Neural progenitor cell (in vitro differentiated cells): ENCODE data around the gene ADAMTSL2. TPM values are rescaled to one million over a fixed set of nuclear protein-coding genes. Genes with fewer than 3 reads are reported as not detected.

Source experiments
- DNase-seq: peaks from one replicate; pipeline ENCODE4 v3.0.0-alpha.2; 2016; ENCODE audit warnings: low spot score
- H2AFZ ChIP-seq: fragments of 200-600 bp; sonication (generic); replicated peaks from 2 replicates; pipeline ENCODE4 v1.6.1; 2016; ENCODE audit warnings: antibody characterized with exemption
- H3F3A ChIP-seq: fragments of 200-600 bp; sonication (generic); 2 replicates; pipeline ENCODE4 v1.6.1; 2016; ENCODE audit warnings: antibody characterized with exemption, low read depth
- H3K27ac ChIP-seq: fragments of 200-600 bp; sonication (generic); 2 replicates; pipeline ENCODE4 v1.5.1; 2016; ENCODE audit warnings: mild to moderate bottlenecking
- H3K27me3 ChIP-seq: fragments of 200-600 bp; sonication (generic); 2 replicates; pipeline ENCODE4 v1.6.1; 2016; ENCODE audit warnings: mild to moderate bottlenecking, moderate library complexity
- H3K36me3 ChIP-seq: fragments of 200-600 bp; sonication (generic); 2 replicates; pipeline ENCODE4 v1.5.1; 2016
- H3K4me1 ChIP-seq: fragments of 200-600 bp; sonication (generic); 2 replicates; pipeline ENCODE4 v1.6.1; 2016; ENCODE audit warnings: mixed run types
- H3K4me2 ChIP-seq: fragments of 200-600 bp; sonication (generic); 2 replicates; pipeline ENCODE4 v1.6.1; 2016
- H3K4me3 ChIP-seq: fragments of 200-600 bp; sonication (generic); 2 replicates; pipeline ENCODE4 v1.5.1; 2016
- H3K79me2 ChIP-seq: fragments of 200-600 bp; sonication (generic); 2 replicates; pipeline ENCODE4 v1.6.1; 2016; ENCODE audit warnings: low read depth
- H3K9ac ChIP-seq: fragments of 200-600 bp; sonication (generic); 2 replicates; pipeline ENCODE4 v1.6.1; 2016
- H3K9me3 ChIP-seq: fragments of 200-600 bp; sonication (generic); 2 replicates; pipeline ENCODE4 v1.5.1; 2016; ENCODE audit warnings: low read depth
- H4K20me1 ChIP-seq: fragments of 200-600 bp; sonication (generic); 2 replicates; pipeline ENCODE4 v1.6.1; 2016; ENCODE audit warnings: low read depth
- H3K27ac Mint-ChIP-seq: 3 replicates; pipeline ENCODE4 v1.8.0; 2021; ENCODE audit warnings: mixed read lengths
- H3K27me3 Mint-ChIP-seq: 2 replicates; pipeline ENCODE4 v1.8.0; 2022; ENCODE audit warnings: low read depth, mild to moderate bottlenecking, inconsistent platforms, moderate library complexity, mixed read lengths; ENCODE audit not compliant: insufficient read depth
- H3K36me3 Mint-ChIP-seq: 3 replicates; pipeline ENCODE4 v1.8.0; 2021; ENCODE audit warnings: mixed read lengths
- H3K4me1 Mint-ChIP-seq: 3 replicates; pipeline ENCODE4 v1.8.0; 2021; ENCODE audit warnings: mixed read lengths
- H3K4me3 Mint-ChIP-seq: 3 replicates; pipeline ENCODE4 v1.8.0; 2021; ENCODE audit warnings: mild to moderate bottlenecking, moderate library complexity, mixed read lengths
- H3K9me3 Mint-ChIP-seq: 3 replicates; pipeline ENCODE4 v1.8.0; 2020; ENCODE audit warnings: mixed read lengths
- EZH2 ChIP-seq: fragments of 200-600 bp; sonication (generic); IDR thresholded peaks from 2 replicates; pipeline ENCODE4 v1.6.1; 2017; ENCODE audit warnings: antibody characterized with exemption, mild to moderate bottlenecking, moderate library complexity
- EZH2phosphoT487 ChIP-seq: fragments of 200-600 bp; sonication (generic); IDR thresholded peaks from 2 replicates; pipeline ENCODE4 v1.6.1; 2017; ENCODE audit warnings: antibody characterized with exemption
- total RNA-seq: library from RNA; depleted of rRNA; stranded (reverse); fragments of >200 nt; gene quantifications from 2 replicates; pipeline ENCODE4 v1.2.3, GENCODE V29; 2015; ENCODE audit warnings: low replicate concordance
- TF ChIP-seq, protein P1 (sequence below): fragments of 200-600 bp; sonication (generic); IDR thresholded peaks from 2 replicates; pipeline ENCODE4 v1.5.1; 2017; ENCODE audit warnings: antibody characterized with exemption, mild to moderate bottlenecking

Gene ADAMTSL2
- total RNA-seq, 1 donor from 2014 or later, result 0.30 TPM

DNA sequence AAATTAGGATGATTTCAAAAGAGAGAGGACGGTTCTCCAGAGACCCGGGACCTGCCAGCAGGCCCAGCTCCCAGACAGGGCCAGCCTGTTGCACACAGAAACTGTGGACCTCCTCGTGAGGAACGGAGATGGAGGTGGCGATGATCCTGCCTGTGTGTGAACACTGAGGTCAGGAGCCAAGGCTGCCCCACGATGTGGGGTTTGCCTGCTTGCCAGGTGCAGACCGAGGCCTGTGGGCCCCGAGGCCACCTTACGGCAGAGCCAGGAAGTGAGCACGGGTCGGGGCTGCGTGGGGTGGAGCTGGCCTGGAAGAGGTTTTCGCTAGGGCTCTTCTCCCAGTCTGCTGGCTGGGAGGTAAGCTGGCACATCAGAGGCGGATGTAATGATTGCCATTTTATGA lies 70.4 kb downstream of the ADAMTSL2 start:
- Mint-ChIP-seq H3K4me3 (no peak overlapping the region), H3K27ac (no peak overlapping the region), H3K9me3 (no peaks in the 10 kb centered on the region), H3K36me3 (no peaks in the 10 kb centered on the region), H3K4me1 (peaks cover 9% of the 10 kb centered on the region), H3K27me3 (peaks cover 35% of the 10 kb centered on the region)
- Histone ChIP-seq H3K9ac (no peak overlapping the region), H3K79me2 (no peaks in the 10 kb centered on the region), H3K27ac (no peak overlapping the region), H2AFZ (no peak overlapping the region), H3K4me1 (peaks cover 4% of the 10 kb centered on the region), H3K36me3 (no peaks in the 10 kb centered on the region), H3K4me3 (no peak overlapping the region), H4K20me1 (peaks cover 5% of the 10 kb centered on the region), H3F3A (peaks cover 4% of the 10 kb centered on the region), H3K4me2 (no peak overlapping the region), H3K27me3 (peaks cover 39% of the 10 kb centered on the region), H3K9me3 (no peaks in the 10 kb centered on the region)
- no peak for DNase-seq
- TF ChIP-seq EZH2, result no peak
- TF ChIP-seq EZH2phosphoT487, result no peak
- TF ChIP-seq, protein P1, sequence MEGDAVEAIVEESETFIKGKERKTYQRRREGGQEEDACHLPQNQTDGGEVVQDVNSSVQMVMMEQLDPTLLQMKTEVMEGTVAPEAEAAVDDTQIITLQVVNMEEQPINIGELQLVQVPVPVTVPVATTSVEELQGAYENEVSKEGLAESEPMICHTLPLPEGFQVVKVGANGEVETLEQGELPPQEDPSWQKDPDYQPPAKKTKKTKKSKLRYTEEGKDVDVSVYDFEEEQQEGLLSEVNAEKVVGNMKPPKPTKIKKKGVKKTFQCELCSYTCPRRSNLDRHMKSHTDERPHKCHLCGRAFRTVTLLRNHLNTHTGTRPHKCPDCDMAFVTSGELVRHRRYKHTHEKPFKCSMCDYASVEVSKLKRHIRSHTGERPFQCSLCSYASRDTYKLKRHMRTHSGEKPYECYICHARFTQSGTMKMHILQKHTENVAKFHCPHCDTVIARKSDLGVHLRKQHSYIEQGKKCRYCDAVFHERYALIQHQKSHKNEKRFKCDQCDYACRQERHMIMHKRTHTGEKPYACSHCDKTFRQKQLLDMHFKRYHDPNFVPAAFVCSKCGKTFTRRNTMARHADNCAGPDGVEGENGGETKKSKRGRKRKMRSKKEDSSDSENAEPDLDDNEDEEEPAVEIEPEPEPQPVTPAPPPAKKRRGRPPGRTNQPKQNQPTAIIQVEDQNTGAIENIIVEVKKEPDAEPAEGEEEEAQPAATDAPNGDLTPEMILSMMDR, result no peak

DNA sequence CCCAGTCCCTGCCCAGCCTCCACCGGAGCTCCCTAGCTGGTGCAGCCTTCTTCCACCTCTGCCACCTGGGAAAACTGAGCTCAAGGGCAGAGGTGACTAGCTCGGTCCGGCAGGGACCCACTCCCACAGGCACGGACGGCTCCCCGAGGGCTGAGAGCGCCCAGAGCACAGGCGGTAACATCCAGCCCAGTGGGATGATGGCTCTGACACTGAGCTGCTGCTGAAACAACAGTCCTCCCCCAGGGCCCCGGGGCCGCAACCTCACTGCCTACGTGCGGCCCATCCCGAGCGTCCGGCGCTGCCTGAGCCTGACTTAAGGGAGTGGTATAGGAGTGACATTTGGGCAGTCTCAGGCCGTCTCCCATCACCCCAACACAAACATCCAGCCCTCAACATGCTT lies 70.9 kb downstream of the ADAMTSL2 start:
- H3K4me1 Mint-ChIP-seq, result peaks cover 9% of the 10 kb centered on the region
- Histone ChIP-seq H3K9me3 (no peaks in the 10 kb centered on the region), H4K20me1 (peaks cover 6% of the 10 kb centered on the region), H3K4me3 (no peak overlapping the region), H3K9ac (no peak overlapping the region), H3K79me2 (no peaks in the 10 kb centered on the region), H2AFZ (no peak overlapping the region), H3K36me3 (no peaks in the 10 kb centered on the region), H3F3A (peaks cover 4% of the 10 kb centered on the region), H3K4me2 (no peak overlapping the region), H3K27me3 (peaks cover 45% of the 10 kb centered on the region), H3K27ac (no peak overlapping the region), H3K4me1 (peaks cover 4% of the 10 kb centered on the region)
- TF ChIP-seq, protein P1, result no peak
- no peak for TF ChIP-seq EZH2phosphoT487
- no peak for TF ChIP-seq EZH2
- H3K27me3 Mint-ChIP-seq, result peaks cover 41% of the 10 kb centered on the region
- H3K36me3 Mint-ChIP-seq, result no peaks in the 10 kb centered on the region
- H3K4me3 Mint-ChIP-seq, result no peak overlapping the region
- no peak for DNase-seq
- H3K9me3 Mint-ChIP-seq, result no peaks in the 10 kb centered on the region
- H3K27ac Mint-ChIP-seq, result no peak overlapping the region

DNA sequence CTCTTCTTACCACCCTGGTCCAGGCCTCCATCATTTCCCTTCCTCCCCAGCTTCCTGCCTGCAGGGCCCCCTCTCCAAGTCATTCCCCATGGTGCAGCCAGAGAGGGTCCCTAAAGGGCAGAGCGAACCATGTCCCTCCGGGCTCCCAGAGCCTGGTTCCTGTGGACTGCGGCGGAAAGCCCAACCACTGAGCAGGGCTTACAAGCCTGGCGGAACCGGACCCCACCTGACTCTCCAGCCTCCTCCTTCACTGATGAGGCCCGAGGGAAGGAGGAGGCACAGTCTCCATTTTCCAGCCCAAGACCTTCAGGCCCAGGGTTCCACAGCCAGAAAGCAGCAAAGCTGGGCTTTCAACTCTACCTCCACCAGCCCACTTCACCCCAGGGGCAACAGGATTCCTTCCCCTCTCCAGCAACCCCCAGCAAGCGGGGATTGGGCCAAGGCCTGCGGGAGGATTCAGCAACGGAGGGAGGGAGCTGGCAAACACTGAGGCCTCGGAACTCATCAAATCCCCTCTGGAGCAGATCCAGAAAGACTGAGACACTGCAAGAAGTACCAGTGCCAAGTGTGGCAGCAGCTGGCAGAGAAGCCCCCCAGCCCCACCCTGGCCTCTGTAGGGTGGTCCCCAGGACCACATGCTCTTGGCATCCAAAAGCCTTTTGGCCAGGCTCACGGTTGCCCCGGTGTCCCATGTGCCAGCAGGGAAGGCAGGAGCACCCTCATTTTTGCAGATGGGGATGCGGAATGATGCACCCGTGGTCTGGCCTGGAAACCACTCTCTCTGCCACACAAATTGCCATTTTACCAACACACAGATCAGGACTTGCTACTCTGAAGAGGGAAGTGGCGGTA lies 71.6 kb downstream of the ADAMTSL2 start:
- H3K4me3 ChIP-seq, result no peak overlapping the region
- Mint-ChIP-seq H3K4me1 (peaks cover 9% of the 10 kb centered on the region), H3K9me3 (no peaks in the 10 kb centered on the region), H3K27ac (no peak overlapping the region), H3K36me3 (no peaks in the 10 kb centered on the region), H3K4me3 (no peak overlapping the region), H3K27me3 (peaks cover 47% of the 10 kb centered on the region)
- H3K4me1 ChIP-seq, result peaks cover 4% of the 10 kb centered on the region
- no peak overlapping the region for H3K9ac ChIP-seq
- no peaks in the 10 kb centered on the region for H3K36me3 ChIP-seq
- no peak overlapping the region for H3K27ac ChIP-seq
- H3K9me3 ChIP-seq, result no peaks in the 10 kb centered on the region
- no peak for DNase-seq
- H3K4me2 ChIP-seq, result no peak overlapping the region
- H3K27me3 ChIP-seq, result peaks cover 52% of the 10 kb centered on the region
- TF ChIP-seq, protein P1, result no peak
- TF ChIP-seq EZH2phosphoT487 (no peak), EZH2 (no peak)
- no peak overlapping the region for H2AFZ ChIP-seq
- no peaks in the 10 kb centered on the region for H3K79me2 ChIP-seq
- peaks cover 6% of the 10 kb centered on the region for H4K20me1 ChIP-seq
- peaks cover 4% of the 10 kb centered on the region for H3F3A ChIP-seq
